K562 (cell line): Measurements from ENCODE around the gene PCSK6. TPM values are rescaled to one million over a fixed set of nuclear protein-coding genes. Genes with fewer than 3 reads are reported as not detected.

Experiments
- ATF1 ChIP-seq, 2 experiments: fragments of 450-650 bp in 1 of 2; IDR thresholded peaks; 2 replicates each; pipeline ENCODE4 v1.6.1; 2016; ENCODE audit warnings: missing compliant biosample characterization in 1 of 2, missing genetic modification characterization in 1 of 2
- BRD9 ChIP-seq: fragments of 450-650 bp; IDR thresholded peaks from 2 replicates; pipeline ENCODE4 v1.6.1; 2018; ENCODE audit warnings: low read depth; ENCODE audit not compliant: partially characterized antibody
- CHD7 ChIP-seq: fragments of 200-600 bp; sonication (generic); IDR thresholded peaks from one replicate; pipeline ENCODE4 v1.6.1; 2012; ENCODE audit warnings: mild to moderate bottlenecking, low read depth, low read length, inconsistent platforms
- HLTF ChIP-seq: fragments of 450-650 bp; IDR thresholded peaks from 2 replicates; pipeline ENCODE4 v1.6.1; 2016
- MLLT1 ChIP-seq, 2 experiments: fragments of 450-650 bp; IDR thresholded peaks; 2 replicates each; pipeline ENCODE4 v1.6.1; 2016
- MTA1 ChIP-seq: fragments of 450-650 bp; IDR thresholded peaks from 2 replicates; pipeline ENCODE4 v1.6.1; 2017; ENCODE audit warnings: borderline replicate concordance
- NEUROD1 ChIP-seq: fragments of 150-350 bp; IDR thresholded peaks from 2 replicates; pipeline ENCODE4 v1.6.1; 2014; ENCODE audit warnings: borderline replicate concordance, low read length, low read depth; ENCODE audit not compliant: partially characterized antibody
- SMAD4 ChIP-seq: fragments of 250-450 bp; sonication (Bioruptor Pico); conservative IDR thresholded peaks from 2 replicates; pipeline ENCODE4 v1.8.0; 2021; ENCODE audit warnings: inconsistent platforms, mild to moderate bottlenecking, moderate library complexity
- SMARCA4 ChIP-seq: fragments of 450-650 bp; IDR thresholded peaks from 2 replicates; pipeline ENCODE4 v1.6.1; 2016
- TOE1 ChIP-seq, 2 experiments: fragments of 450-650 bp in 1 of 2; sonication (generic) in 1 of 2; formaldehyde crosslinking in 1 of 2; IDR thresholded peaks; 2 replicates each; pipeline versions ENCODE4 v1.7.1 to v1.8.0; 2016 to 2022; ENCODE audit warnings: borderline replicate concordance in 2 of 2, mild to moderate bottlenecking in 2 of 2, antibody characterized with exemption in 1 of 2, inconsistent platforms in 1 of 2, low read depth in 1 of 2, missing genetic modification reagents in 1 of 2, moderate library complexity in 1 of 2
- ZBTB17 ChIP-seq: fragments of 450-650 bp; formaldehyde crosslinking; IDR thresholded peaks from 2 replicates; pipeline ENCODE4 v1.4.0; 2020; ENCODE audit warnings: mild to moderate bottlenecking
- ZBTB9 ChIP-seq: fragments of 450-650 bp; formaldehyde crosslinking; IDR thresholded peaks from 2 replicates; pipeline ENCODE4 v1.4.0; 2020; ENCODE audit warnings: mild to moderate bottlenecking, moderate library complexity
- ZNF316 ChIP-seq: fragments of 450-650 bp; IDR thresholded peaks from 2 replicates; pipeline ENCODE4 v1.6.1; 2016
- ZNF347 ChIP-seq: fragments of 450-650 bp; formaldehyde crosslinking; IDR thresholded peaks from 2 replicates; pipeline ENCODE4 v1.4.0; 2020; ENCODE audit warnings: low read depth, mild to moderate bottlenecking, moderate library complexity
- polyA plus RNA-seq, 8 experiments: library from polyadenylated mRNA; depleted of rRNA in 4 of 8; stranded (reverse) in 5 of 8; unstranded in 3 of 8; fragments of >200 nt; fragmentation: Nextera tagmentation in 2 of 8; fragmentation: Illumina TruSeq in 1 of 8; extraction: Ambion mirVana in 2 of 8; extraction: Trizol in 1 of 8; gene quantifications; 2 replicates each; pipeline versions ENCODE4 v1.2.1 to v1.2.3, GENCODE V29; 2011 to 2014; ENCODE audit warnings: inconsistent platforms in 1 of 8, missing spikeins in 1 of 8
- total RNA-seq, 7 experiments: library from RNA; depleted of rRNA in 6 of 7; stranded (reverse); fragments of >200 nt in 6 of 7; fragmentation: Illumina TruSeq in 2 of 7; extraction: Trizol in 2 of 7; gene quantifications; 2 replicates each; pipeline versions ENCODE4 v1.2.1 to v1.2.3, GENCODE V29; 2011 to 2021; ENCODE audit warnings: low replicate concordance in 1 of 7

The PCSK6 gene
- total and polyA plus RNA-seq, 9 of the 15 experiments (the other 6 are each of a cell fraction or from before 2014, with no cell fraction given) = 2.2 to 32.6 (median 14.5) TPM

DNA sequence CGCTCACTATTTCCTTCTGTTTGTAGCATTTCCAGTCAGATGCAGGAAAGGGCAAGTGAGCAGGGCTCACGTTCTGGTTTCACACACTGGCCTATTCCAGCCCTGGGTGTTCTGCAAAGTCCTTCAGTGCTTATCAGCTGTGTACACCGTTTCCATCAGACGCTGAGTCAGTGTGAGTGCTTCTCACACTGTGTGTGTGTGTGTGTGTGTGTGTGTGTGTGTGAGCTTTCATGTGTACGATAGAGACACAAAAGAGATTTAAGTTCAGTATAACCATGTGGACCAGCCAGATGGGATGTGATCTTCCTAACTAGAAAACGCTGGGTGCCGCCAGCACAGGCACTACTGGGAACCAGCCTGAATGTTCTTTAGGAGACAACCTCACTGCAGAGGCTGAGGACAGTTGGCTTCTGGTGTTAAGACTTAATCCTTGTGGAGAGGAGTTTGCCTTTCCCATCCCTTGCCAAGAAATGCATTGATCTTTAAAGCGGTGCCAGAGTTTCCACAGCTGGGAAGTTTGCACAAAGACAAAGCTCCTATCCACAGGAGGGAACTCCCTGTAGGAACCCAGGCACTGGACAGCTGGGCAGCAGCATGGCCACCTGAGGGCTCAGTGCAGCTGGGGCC, 233.8 kb downstream of the PCSK6 start (continued):
- TF ChIP-seq ZBTB9 (CRISPR knock-in tag) = no peak
- peak; percentile 80 for TF ChIP-seq TOE1 (IDR thresholded peaks at IDR 0.05; ENCODE audit: borderline replicate concordance)
- TF ChIP-seq TOE1 (CRISPR knock-in tag; IDR thresholded peaks at IDR 0.05; ENCODE audit: borderline replicate concordance, low read depth) = no peak
- peak; percentile 95 for TF ChIP-seq SMAD4 (CRISPR knock-in tag)
- TF ChIP-seq ATF1 (CRISPR knock-in tag; IDR thresholded peaks at IDR 0.05) = no peak
- TF ChIP-seq ATF1 (tag; IDR thresholded peaks at IDR 0.05) = peak; percentile 81
- TF ChIP-seq MTA1 = peak; percentile 83
- no peak for TF ChIP-seq ZNF347 (CRISPR knock-in tag)
- peak; percentile 94 for TF ChIP-seq ZNF316
- peak; percentile 90; the same call in 1 of the 2 replicates for TF ChIP-seq HLTF
- TF ChIP-seq BRD9 = peak; percentile 89
- TF ChIP-seq ZBTB17 (CRISPR knock-in tag) = peak; percentile 69; the same call in 1 of the 2 replicates
- TF ChIP-seq SMARCA4 = peak; percentile 99
- no peak for TF ChIP-seq CHD7
- TF ChIP-seq MLLT1 (IDR thresholded peaks at IDR 0.05) = peak; percentile 89 to 93
- TF ChIP-seq NEUROD1 = peak; percentile 85
